Kidney epithelial cell (primary cell): ENCODE data around the gene CLUH. TPM values are rescaled to one million over a fixed set of nuclear protein-coding genes. Genes with fewer than 3 reads are reported as not detected.
A peak's percentile ranks its signal among the peaks of the same experiment; 100 is the strongest.

Experiments
- DNase-seq: peaks from one replicate; pipeline ENCODE4 v3.0.0-alpha.2; 2010; ENCODE audit warnings: low read depth
- H3K27me3 ChIP-seq: 2 replicates; pipeline ENCODE4 v1.6.0; 2011; ENCODE audit warnings: low read length; ENCODE audit not compliant: control insufficient read depth, insufficient read depth
- H3K36me3 ChIP-seq: 2 replicates; pipeline ENCODE4 v1.5.1; 2011; ENCODE audit warnings: low read length; ENCODE audit not compliant: control insufficient read depth, insufficient read depth
- H3K4me3 ChIP-seq: 2 replicates; pipeline ENCODE4 v1.5.1; 2011; ENCODE audit warnings: low read depth, mild to moderate bottlenecking, control low read depth, low read length
- CTCF ChIP-seq: IDR thresholded peaks from 2 replicates; pipeline ENCODE4 v1.5.1; 2011; ENCODE audit warnings: mild to moderate bottlenecking, moderate library complexity, low read length, control low read depth, inconsistent platforms; ENCODE audit not compliant: insufficient read depth, poor library complexity, severe bottlenecking
- total RNA-seq: library from RNA; depleted of rRNA; stranded (reverse); fragments of >200 nt; gene quantifications from 2 replicates; pipeline ENCODE4 v1.2.3, GENCODE V29; 2015

Gene CLUH
- total RNA-seq, 1 donor from 2014 or later = 64.4 TPM

DNA sequence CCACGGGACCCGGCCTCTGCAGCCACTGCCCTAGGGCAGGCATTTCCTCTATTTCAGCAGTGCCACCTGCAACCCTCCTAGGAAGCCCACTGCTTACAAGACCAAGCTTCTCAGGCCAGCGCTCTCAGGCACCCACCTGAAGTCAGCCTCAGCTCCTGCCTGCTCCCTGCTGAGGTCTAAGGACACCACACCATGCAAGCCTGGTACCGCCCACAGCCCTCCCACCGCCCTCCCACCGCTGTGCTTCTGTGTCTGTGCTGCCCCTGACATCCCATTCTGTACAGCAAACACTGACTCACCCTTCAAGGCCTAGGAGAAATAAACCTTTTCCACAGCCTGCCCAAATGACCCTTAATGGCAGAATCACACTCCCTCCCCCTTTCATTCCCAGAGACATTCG, 6.3 kb downstream of the CLUH start:
- Histone ChIP-seq H3K36me3 (peaks cover 2% of the 10 kb centered on the region), H3K27me3 (no peaks in the 10 kb centered on the region), H3K4me3 (no peak overlapping the region)
- TF ChIP-seq CTCF = no peak
- peak; percentile 59 for DNase-seq

DNA sequence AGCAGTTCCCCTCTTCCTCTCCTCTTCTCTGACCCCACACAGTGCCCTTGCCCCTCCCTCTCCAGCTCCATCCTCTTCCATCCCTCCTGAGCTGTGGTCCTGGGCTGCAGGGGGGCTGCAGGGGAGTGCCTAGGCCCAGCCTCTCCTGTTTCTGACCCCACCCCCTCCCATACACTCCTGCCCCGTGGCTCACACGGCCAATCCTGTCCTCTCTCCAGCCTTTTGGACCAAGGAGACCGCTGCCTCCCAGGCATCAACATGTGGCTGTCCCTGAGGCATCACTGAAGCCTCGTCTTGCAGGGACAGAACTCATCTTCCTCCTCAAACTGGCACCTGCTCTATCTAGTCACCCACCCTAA, 6.7 kb downstream of the CLUH start:
- DNase-seq = no peak
- Histone ChIP-seq H3K27me3 (no peaks in the 10 kb centered on the region), H3K36me3 (peaks cover 2% of the 10 kb centered on the region), H3K4me3 (no peak overlapping the region)
- no peak for TF ChIP-seq CTCF

- peaks cover 2% of the 10 kb centered on the region for H3K36me3 ChIP-seq
- DNase-seq = no peak
- no peak overlapping the region for H3K4me3 ChIP-seq
- no peaks in the 10 kb centered on the region for H3K27me3 ChIP-seq
- no peak for TF ChIP-seq CTCF
These were observed 7.3 kb downstream of the CLUH start for GRCh38 chr17:2704031-2704889.

GRCh38 chr17:2703606-2704005, 8.0 kb downstream of the CLUH start:
- Histone ChIP-seq H3K4me3 (no peak overlapping the region), H3K27me3 (no peaks in the 10 kb centered on the region), H3K36me3 (peaks cover 2% of the 10 kb centered on the region)
- no peak for TF ChIP-seq CTCF
- no peak for DNase-seq

DNA sequence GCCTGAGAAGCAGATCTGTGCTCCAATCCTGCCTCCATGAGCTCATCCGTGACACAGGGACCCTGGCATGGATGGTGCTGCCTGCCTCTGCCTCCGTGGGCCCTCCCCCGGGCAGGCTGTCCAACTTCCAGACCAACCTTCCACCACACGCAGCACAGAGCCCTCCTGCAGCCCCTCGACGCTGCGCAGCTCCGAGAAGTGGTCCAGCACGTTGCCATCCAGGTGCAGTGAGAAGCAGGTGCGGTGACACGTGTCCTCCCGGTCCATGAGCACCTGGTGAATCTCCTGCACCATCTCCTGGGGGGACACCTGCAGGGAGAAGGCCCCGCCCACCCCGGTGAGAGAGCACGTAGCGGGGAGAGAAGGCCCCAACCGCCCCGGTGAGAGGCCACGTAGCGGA, 8.4 kb downstream of the CLUH start:
- DNase-seq = no peak
- TF ChIP-seq CTCF = no peak
- H3K36me3 ChIP-seq = peaks cover 2% of the 10 kb centered on the region
- no peaks in the 10 kb centered on the region for H3K27me3 ChIP-seq
- no peak overlapping the region for H3K4me3 ChIP-seq

GRCh38 chr17:2701996-2702741, 9.4 kb downstream of the CLUH start:
- TF ChIP-seq CTCF = no peak
- Histone ChIP-seq H3K4me3 (no peak overlapping the region), H3K36me3 (peaks cover 2% of the 10 kb centered on the region), H3K27me3 (no peaks in the 10 kb centered on the region)
- DNase-seq = no peak
